Dendritic cell treated with granulocyte-macrophage colony-stimulating factor and Interleukin-4, amounts not matched to agents 40 ng/mL and 50 ng/mL, for 4 days (primary cell): ENCODE measurements around the gene ATP8A1.
"Not testable (repeated sequence)": the region's sequence is repeated elsewhere in the genome, so short reads cannot be mapped to it uniquely, and the experiment has no call there.

Source experiments
- H3K27ac Mint-ChIP-seq: one replicate; pipeline ENCODE4 v1.8.0; 2022; ENCODE audit warnings: mild to moderate bottlenecking, mixed read lengths
- H3K27me3 Mint-ChIP-seq: one replicate; pipeline ENCODE4 v1.8.0; 2022; ENCODE audit warnings: mild to moderate bottlenecking, mixed read lengths
- H3K36me3 Mint-ChIP-seq: one replicate; pipeline ENCODE4 v1.8.0; 2022; ENCODE audit warnings: low read depth, mixed read lengths
- H3K4me1 Mint-ChIP-seq: one replicate; pipeline ENCODE4 v1.8.0; 2022; ENCODE audit warnings: low read depth, mixed read lengths
- H3K4me3 Mint-ChIP-seq: one replicate; pipeline ENCODE4 v1.8.0; 2022; ENCODE audit warnings: mild to moderate bottlenecking, moderate library complexity, mixed read lengths
- H3K9me3 Mint-ChIP-seq: one replicate; pipeline ENCODE4 v1.8.0; 2022; ENCODE audit warnings: mixed read lengths
- intact Hi-C: fragments of 100-400 bp; cut with micrococcal nuclease; formaldehyde crosslinking; loops from one replicate; pipeline ENCODE4 v1.15.0; 2022

ATP8A1 gene

DNA sequence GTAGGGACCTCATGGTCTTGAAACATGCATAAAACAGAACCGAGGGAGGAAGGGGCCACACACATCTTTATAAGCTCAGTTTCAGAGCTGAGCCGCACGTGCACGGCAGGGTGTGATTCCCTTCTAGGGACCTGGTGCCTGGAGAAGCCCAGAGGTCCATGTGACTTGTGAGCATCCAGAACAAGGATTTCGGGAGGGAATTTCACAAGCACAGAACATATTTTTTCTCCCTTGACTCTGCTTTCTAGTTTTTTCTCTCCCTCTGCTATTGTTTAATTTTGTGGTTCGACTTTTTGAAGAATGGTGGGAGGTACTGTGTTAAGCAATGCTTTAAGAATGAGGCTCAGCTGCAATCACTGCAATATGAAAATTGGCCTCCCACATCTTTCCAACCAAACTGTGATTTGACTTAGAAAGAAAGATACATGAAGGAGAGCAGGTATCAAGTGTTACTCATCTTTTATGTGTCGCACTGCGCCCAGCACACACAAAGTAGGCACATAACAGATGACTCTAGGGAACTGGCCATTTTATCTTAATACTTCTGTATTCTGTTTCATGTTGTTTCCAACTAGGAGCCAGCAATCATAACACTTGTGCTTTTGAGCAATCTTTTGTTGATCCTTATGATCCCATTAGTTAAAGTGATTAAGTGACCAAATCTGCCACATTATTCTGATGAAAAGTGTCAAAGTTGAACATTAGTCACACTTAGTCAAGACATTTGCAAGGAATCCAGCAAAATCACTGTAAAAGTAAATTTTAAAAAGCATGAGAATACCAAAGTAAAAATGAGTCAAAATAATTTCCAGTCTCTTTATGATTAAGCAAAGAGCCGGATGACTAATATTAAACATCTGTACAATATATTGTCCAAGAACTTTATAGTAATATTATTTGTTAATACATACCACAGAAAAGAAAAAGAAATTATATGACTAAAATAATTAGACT, 173.2 kb downstream of the ATP8A1 start:
- H3K27me3 Mint-ChIP-seq: no peaks in the 10 kb centered on the region
- no peaks in the 10 kb centered on the region for H3K9me3 Mint-ChIP-seq
- H3K27ac Mint-ChIP-seq: no peak overlapping the region
- no peak overlapping the region for H3K4me3 Mint-ChIP-seq
- H3K4me1 Mint-ChIP-seq: no peaks in the 10 kb centered on the region
- peaks cover 6% of the 10 kb centered on the region for H3K36me3 Mint-ChIP-seq
- intact Hi-C loops: no loop called here

DNA sequence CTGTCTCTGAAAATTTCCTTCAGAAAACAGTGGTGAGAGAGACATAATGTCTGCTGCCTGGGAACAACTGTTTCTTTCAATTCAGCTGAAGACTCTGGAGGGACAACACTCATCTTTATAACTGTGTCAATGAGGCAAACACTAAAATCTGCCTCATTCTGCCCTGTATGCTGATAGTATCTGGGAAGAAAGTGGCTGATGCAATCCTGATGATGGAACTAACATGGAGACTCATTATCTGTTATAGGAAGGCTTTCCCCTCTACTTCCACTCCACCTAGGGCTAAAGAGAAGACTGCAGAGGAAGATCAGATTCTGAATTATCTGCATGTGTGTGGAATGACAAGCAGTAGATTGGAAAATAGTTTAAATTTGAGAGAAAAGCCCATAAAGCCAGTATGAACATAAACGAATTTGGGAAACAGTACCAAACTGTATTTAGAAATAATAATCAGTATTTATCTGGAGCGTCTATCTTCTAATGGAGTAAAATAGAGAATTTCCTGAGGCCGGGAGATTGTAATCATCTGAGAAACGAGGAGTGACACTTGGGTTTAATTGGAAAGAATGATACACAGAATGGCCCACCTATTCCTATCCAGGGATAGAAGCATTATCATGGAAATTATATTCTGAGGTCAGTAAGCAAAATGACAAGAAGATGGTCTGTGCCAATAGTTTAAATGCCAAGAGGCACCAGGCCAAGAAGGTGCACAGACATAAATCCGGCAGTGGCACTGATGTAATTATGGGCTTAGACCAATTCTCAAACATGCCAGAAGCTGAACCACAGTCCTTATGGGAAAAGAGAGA, 174.2 kb downstream of the ATP8A1 start:
- H3K27me3 Mint-ChIP-seq: no peaks in the 10 kb centered on the region
- H3K4me1 Mint-ChIP-seq: no peaks in the 10 kb centered on the region
- intact Hi-C loops: no loop called here
- no peaks in the 10 kb centered on the region for H3K9me3 Mint-ChIP-seq
- no peak overlapping the region for H3K4me3 Mint-ChIP-seq
- H3K36me3 Mint-ChIP-seq: peaks cover 6% of the 10 kb centered on the region
- no peak overlapping the region for H3K27ac Mint-ChIP-seq

DNA sequence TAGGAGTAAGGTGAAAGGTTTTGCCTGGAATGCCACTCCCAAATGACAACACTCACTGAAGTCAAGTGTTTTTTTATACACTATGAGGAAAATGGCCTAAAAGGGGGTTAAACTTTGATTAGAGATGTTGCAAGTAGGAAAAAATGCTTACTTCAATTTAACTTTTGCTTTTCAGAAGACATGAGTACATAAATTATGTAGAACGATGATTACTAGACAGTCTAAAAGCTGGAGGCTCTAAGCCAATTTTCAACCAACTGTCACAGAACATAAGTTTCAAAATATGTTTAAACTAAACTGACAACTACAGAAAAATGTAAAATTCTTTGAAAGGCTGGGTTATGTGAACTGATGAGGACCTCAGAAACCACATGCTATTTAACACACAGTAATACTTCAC, 176.2 kb downstream of the ATP8A1 start:
- Mint-ChIP-seq H3K9me3 (no peaks in the 10 kb centered on the region), H3K4me3 (no peak overlapping the region), H3K4me1 (no peaks in the 10 kb centered on the region), H3K27me3 (no peaks in the 10 kb centered on the region), H3K36me3 (peaks cover 6% of the 10 kb centered on the region), H3K27ac (no peak overlapping the region)
- intact Hi-C loops: no loop called here

DNA sequence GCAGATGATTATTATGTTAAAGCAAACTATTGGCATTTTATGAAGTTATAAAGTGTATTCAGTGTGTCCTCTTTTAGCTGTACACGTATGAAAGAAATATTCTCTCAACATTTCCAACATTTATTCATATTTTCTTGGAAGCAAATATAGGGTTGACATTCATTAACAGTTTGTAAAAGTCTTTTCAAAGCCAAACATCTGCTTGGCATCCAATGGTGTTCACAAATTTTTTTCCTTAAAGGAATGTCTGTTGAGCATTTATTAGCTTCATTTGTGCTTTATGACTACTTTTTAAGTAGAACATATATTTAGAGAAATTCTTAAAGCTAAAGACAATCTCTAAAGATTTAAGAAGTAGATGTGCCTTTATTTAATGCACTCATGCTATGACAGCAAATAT, 176.6 kb downstream of the ATP8A1 start:
- intact Hi-C loops: no loop called here
- peaks cover 6% of the 10 kb centered on the region for H3K36me3 Mint-ChIP-seq
- no peaks in the 10 kb centered on the region for H3K27me3 Mint-ChIP-seq
- no peak overlapping the region for H3K4me3 Mint-ChIP-seq
- H3K27ac Mint-ChIP-seq: no peak overlapping the region
- no peaks in the 10 kb centered on the region for H3K4me1 Mint-ChIP-seq
- H3K9me3 Mint-ChIP-seq: no peaks in the 10 kb centered on the region

DNA sequence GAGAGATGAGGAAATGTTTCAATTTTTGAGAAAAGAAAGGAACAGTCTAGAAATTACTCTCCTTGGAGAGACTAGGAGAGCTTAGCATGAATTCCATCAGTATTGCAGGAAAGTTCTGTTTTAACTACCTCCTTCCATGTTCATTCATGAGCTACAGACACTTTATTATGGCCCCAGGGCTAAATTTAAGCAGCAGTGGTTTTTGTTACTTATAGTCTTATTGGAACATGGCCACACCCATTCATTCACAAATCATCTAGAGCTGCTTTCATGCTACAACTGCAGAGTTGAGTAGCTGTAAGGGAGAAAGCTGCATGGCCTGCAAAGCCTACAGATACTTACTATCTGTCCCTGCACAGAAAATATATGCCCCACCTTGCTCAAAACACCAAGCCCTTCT, 178.0 kb downstream of the ATP8A1 start:
- H3K36me3 Mint-ChIP-seq: peaks cover 6% of the 10 kb centered on the region
- H3K27ac Mint-ChIP-seq: no peak overlapping the region
- H3K4me3 Mint-ChIP-seq: no peak overlapping the region
- H3K27me3 Mint-ChIP-seq: no peaks in the 10 kb centered on the region
- no peaks in the 10 kb centered on the region for H3K4me1 Mint-ChIP-seq
- intact Hi-C loops: no loop called here
- H3K9me3 Mint-ChIP-seq: no peaks in the 10 kb centered on the region

DNA sequence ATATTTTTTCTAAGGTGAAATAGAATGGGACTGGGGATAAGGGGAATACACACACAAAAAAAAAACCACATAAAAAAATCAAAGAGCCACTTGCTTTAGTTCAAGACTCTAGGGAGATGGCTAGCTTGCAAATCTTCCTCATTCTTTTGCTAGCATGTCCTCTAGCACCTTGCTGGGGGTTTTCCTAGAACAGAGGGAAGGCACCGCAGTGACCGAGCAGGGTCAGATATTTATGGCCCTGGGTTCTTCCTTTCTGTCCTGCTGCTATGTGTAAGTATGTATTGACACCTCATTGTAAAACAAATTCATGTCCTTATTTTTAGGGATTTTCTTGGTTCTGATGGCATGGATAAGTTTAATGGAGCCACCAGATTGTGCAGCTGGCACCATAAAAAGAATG, 178.4 kb downstream of the ATP8A1 start:
- H3K27ac Mint-ChIP-seq: no peak overlapping the region
- H3K4me3 Mint-ChIP-seq: no peak overlapping the region
- H3K4me1 Mint-ChIP-seq: no peaks in the 10 kb centered on the region
- intact Hi-C loops: no loop called here
- H3K27me3 Mint-ChIP-seq: no peaks in the 10 kb centered on the region
- H3K9me3 Mint-ChIP-seq: no peaks in the 10 kb centered on the region
- H3K36me3 Mint-ChIP-seq: peaks cover 6% of the 10 kb centered on the region

DNA sequence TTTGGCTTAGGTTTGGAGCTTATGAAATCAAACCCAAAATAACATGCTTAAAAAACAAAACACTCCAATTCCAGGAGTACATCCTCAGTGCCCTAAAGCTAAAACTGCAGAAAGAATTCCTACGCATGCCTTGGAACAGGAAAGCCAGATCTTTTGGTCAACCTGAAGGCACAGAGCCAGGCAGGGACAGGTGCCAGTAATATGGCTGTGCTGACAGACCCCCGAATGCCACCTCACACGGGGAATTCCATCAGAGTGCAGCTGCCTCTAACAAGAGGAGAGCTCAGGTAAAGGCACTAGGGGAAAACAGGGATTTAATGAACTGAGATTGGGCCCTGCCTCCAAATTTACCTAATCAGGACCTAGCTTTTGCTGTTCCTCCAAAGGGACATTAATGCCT, 182.5 kb downstream of the ATP8A1 start:
- no peak overlapping the region for H3K4me3 Mint-ChIP-seq
- no peaks in the 10 kb centered on the region for H3K9me3 Mint-ChIP-seq
- no peaks in the 10 kb centered on the region for H3K27me3 Mint-ChIP-seq
- no peak overlapping the region for H3K27ac Mint-ChIP-seq
- H3K4me1 Mint-ChIP-seq: no peaks in the 10 kb centered on the region
- peaks cover 2% of the 10 kb centered on the region for H3K36me3 Mint-ChIP-seq
- intact Hi-C loops: no loop called here

DNA sequence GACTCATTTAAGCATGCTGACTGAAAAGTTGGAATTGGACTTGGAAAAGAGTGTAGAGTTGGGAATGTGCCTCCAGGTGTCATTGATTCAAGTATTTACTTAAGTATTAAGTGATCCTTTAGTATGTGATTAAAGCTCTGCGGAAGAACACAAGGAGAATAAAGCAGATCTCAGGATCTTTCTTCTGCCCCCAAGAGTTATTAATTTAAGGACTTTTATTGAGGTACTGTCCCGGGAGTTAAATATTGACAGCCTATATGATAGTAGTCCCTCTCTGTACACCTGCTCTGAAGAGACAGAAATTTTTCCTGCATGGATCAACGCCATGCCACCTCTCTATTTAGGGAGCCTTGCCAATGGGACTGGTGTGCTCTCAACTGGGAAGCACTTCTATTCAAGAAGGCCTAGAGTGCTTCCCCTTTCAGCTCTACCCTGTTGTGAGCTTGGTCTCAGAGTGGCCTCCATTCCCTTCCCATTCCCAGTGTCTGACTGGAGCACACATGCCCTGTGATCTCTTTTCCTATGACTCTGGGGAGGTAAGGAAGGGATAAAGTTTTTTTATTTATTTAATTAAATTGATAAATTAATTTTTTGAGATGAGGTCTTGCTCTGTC, 183.7 kb downstream of the ATP8A1 start:
- no peak overlapping the region for H3K27ac Mint-ChIP-seq
- no peaks in the 10 kb centered on the region for H3K36me3 Mint-ChIP-seq
- H3K9me3 Mint-ChIP-seq: no peaks in the 10 kb centered on the region
- no peaks in the 10 kb centered on the region for H3K27me3 Mint-ChIP-seq
- intact Hi-C loops: no loop called here
- H3K4me3 Mint-ChIP-seq: no peak overlapping the region
- H3K4me1 Mint-ChIP-seq: no peaks in the 10 kb centered on the region

DNA sequence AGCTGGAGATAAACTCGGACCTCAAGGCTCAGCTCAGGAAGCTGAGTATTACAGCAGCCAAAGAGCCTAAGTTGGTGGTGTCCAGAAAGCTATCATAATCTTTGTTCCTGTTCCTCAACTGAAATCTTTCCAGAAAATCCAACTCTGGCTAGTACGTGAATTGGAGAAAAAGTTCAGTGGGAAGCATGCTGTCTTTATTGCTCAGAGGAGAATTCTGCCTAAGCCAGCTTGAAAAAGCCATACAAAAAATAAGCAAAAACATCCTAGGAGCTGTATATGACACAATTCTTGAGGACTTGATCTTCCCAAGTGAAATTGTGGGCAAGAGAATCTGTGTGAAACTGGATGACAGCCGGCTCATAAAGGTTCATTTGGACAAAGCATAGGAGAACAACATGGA, 185.0 kb downstream of the ATP8A1 start:
- no peaks in the 10 kb centered on the region for H3K4me1 Mint-ChIP-seq
- no peak overlapping the region for H3K4me3 Mint-ChIP-seq
- H3K27ac Mint-ChIP-seq: no peak overlapping the region
- no peaks in the 10 kb centered on the region for H3K27me3 Mint-ChIP-seq
- intact Hi-C loops: no loop called here
- H3K9me3 Mint-ChIP-seq: no peaks in the 10 kb centered on the region
- H3K36me3 Mint-ChIP-seq: peaks cover 4% of the 10 kb centered on the region

DNA sequence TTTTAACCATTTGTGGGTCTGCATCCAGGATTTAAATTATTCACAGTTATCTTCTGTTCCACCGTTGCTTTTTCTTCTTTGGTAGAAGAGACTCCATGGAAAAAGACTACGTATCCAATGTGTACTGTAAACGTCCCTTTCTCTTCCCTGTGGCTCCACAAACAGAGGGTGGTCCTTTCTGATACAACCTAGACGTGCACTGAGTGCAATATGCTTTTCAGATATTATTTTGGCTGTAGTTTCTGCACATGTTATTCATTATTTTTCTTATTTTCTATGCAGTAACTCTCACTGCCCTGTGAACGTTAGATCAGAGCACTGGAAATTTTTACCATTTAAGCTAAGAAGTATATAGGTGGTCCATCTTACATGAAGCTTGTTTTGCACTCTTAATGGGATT, 186.9 kb downstream of the ATP8A1 start:
- no peaks in the 10 kb centered on the region for H3K27me3 Mint-ChIP-seq
- H3K4me1 Mint-ChIP-seq: no peaks in the 10 kb centered on the region
- H3K36me3 Mint-ChIP-seq: peaks cover 4% of the 10 kb centered on the region
- H3K4me3 Mint-ChIP-seq: no peak overlapping the region
- H3K27ac Mint-ChIP-seq: no peak overlapping the region
- no peaks in the 10 kb centered on the region for H3K9me3 Mint-ChIP-seq
- intact Hi-C loops: no loop called here

DNA sequence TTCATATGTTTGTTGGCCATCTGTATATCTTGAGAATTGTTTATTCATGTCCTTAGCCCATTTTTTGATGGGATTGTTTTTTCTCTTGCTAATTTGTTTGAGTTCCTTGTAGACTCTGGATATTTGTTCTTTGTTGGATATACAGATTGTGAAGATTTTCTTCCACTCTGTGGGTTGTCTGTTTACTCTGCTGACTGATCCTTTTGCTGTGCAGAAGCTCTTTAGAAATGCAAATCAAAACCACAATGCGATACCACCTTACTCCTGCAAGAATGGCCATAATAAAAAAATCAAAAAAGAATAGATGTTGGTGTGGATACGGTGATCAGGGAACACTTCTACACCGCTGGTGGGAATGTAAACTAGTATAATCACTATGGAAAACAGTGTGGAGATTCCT, 189.1 kb downstream of the ATP8A1 start:
- H3K9me3 Mint-ChIP-seq, intact Hi-C loops, H3K4me3 Mint-ChIP-seq, H3K27me3 Mint-ChIP-seq, H3K27ac Mint-ChIP-seq, H3K4me1 Mint-ChIP-seq, H3K36me3 Mint-ChIP-seq: not testable (repeated sequence)

DNA sequence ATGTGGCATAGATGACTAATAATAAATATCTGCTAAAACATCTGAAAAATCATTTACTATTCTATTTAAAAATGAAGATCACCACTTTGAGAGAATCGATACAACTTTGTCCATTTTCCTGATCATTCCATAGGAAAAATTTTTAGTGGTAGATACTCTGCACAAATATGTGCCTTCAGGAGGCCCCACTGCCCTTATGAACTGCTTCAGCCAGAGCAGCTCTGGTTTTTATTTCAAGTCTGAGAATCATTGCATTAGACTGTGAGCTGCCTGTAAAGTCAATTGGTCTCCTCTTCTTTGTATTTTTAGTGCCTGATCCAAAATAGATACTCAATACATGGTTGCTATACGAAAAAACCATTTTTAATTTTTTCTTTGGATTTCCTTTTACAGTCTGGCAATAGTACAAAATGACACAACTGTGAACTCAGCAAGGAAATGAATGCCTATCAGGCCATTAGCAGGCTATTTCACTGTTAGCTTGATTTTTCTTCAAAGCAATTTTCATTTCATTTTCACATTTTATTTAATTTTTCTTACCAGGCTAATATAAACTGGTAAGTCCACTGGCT, 190.5 kb downstream of the ATP8A1 start:
- Mint-ChIP-seq H3K36me3 (peaks cover 24% of the 10 kb centered on the region), H3K4me1 (no peaks in the 10 kb centered on the region), H3K27me3 (no peaks in the 10 kb centered on the region), H3K27ac (no peak overlapping the region), H3K4me3 (no peak overlapping the region), H3K9me3 (peaks cover 7% of the 10 kb centered on the region)
- intact Hi-C loops: no loop called here

DNA sequence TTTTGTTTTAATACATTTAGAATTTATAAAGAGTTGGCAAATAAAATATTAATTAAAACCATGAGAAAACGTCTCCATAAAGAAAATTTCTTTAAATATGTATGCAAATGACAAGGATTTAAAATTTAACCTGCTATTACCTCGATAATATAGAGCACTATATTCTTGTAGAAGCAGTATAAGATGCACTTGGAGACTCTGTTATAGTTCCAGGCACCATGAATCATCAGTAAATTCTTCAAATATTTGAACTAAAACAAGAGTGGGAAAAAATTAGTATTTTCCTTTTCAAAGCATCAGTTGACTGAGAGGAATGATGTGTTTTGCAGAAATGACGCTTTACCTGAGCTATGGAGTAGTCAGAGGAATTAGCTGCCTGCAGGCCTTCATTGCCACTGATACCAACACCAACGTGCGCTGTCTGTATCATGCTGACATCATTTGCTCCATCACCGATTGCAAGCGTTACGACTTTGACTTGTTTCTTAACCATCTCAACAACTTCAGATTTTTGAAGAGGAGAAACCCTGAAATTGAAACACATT, 192.3 kb downstream of the ATP8A1 start:
- Mint-ChIP-seq H3K4me1 (no peaks in the 10 kb centered on the region), H3K27ac (no peak overlapping the region), H3K27me3 (no peaks in the 10 kb centered on the region), H3K4me3 (no peak overlapping the region), H3K36me3 (peaks cover 28% of the 10 kb centered on the region), H3K9me3 (peaks cover 7% of the 10 kb centered on the region)
- intact Hi-C loops: no loop called here

DNA sequence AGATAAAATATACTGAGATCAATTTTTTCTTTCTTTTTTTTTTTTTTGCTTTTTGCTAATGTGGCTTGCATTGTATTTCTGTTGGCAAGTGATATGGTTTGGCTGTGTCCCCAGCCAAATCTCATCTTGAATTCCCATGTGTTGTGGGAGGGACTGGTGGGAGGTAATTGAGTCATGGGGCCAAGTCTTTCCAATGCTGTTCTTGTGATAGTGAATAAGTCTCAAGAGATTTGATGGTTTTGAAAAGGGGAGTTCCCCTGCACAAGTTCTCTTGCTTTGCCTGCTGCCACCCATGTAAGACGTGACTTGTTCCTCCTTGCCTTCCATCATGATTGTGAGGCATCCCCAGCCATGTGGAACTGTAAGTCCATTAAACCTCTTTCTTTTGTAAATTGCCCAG, 195.7 kb downstream of the ATP8A1 start:
- H3K4me3 Mint-ChIP-seq, H3K27ac Mint-ChIP-seq, intact Hi-C loops, H3K9me3 Mint-ChIP-seq, H3K27me3 Mint-ChIP-seq, H3K4me1 Mint-ChIP-seq: not testable (repeated sequence)
- H3K36me3 Mint-ChIP-seq: peaks cover 24% of the 10 kb centered on the region
